ENCODE data around the gene DLGAP1. TPM values are rescaled to one million over a fixed set of nuclear protein-coding genes. Genes with fewer than 3 reads are reported as not detected.

Gene DLGAP1
- total RNA-seq, 1 donor from 2014 or later = 0.28 TPM

DNA sequence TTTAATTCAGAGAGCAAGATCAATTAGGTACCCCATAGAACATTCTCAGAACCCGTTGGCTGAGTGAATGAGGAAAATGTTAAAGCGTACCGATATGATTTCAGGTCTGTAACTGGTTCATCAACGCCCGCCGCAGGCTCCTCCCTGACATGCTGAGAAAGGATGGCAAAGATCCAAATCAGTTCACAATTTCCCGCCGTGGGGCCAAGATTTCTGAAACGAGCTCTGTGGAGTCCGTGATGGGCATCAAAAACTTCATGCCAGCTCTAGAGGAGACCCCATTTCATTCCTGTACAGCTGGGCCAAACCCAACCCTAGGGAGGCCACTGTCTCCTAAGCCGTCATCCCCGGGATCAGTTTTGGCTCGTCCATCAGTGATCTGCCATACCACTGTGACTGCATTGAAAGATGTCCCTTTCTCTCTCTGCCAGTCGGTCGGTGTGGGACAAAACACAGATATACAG is 997.8 kb downstream of the DLGAP1 start:
- no peak for ATAC-seq

DNA sequence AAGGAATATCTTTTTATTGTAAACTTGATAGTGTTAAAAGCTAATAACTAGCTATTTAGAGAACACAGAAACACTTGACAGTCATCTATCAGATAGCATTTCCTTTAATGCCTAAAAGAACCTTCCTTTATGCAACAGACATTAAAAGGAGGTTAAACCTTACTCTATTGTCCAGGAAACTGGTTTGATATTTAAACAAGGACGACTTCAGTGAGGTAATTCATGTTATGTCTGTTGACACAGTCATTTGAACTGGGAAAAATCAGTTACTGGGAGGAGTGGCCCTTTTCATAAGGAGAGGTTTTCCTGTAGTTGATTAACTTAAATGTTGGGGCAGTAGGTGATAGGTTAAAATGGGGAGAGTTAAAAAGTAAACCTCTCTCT is 998.4 kb downstream of the DLGAP1 start:
- ATAC-seq = peak; percentile 35

DNA sequence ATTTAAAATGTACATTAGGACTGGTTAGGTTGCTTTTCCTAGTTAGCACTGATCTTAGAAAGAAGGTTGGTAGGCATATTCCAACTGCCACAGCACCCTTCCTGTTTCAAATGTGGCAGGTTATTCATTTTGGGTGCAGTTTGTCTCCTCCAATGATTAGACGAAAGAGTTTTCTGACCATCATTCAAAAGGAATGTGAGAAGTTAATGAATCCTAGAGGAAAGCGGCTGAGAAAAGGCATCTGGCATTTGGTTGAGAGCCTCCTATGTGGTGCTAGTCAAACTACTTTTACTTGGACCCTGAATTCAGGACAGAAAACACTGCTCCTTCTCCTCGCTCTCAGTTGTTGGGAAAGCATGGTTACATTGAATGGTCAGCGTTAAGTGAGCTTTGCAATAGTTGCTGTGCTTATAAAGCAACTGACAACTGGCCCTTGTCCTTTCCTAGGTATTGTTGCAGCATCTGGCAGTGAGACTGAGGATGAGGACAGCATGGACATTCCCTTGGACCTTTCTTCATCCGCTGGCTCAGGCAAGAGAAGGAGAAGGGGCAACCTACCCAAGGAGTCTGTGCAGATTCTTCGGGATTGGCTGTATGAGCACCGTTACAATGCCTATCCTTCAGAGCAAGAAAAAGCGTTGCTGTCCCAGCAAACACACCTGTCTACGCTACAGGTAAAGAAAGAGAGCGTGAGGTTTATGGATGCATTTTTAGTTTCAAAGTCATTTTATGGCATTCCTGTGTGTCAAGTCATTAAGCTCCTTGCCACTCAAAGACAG is 999.0 kb downstream of the DLGAP1 start:
- no peak for ATAC-seq

DNA sequence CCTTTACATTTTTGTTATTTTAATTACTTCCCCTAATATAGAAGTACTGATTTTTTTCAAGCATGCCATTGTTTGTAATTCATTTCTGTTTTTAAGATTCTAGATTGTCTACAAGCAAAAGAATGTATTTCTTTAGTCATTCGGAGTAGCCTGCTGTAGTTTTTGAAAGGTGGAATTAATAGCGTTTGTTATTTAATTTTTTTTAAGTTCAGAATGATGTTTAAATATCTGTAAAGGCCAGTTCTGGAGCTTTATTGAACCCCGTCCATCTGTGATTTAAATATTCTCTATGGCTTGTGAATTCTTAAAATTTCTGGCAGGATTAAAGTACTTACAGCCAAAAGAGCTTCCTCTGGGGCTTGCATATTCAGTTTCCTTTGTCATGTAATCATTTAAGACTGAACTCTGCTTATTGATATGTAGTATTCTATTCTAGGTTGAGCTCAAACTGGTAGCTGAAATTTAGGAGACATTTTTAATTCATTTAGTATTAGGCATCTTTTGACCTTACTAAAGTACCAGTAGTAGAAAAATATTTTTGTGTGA is 999.9 kb downstream of the DLGAP1 start:
- no peak for ATAC-seq

DNA sequence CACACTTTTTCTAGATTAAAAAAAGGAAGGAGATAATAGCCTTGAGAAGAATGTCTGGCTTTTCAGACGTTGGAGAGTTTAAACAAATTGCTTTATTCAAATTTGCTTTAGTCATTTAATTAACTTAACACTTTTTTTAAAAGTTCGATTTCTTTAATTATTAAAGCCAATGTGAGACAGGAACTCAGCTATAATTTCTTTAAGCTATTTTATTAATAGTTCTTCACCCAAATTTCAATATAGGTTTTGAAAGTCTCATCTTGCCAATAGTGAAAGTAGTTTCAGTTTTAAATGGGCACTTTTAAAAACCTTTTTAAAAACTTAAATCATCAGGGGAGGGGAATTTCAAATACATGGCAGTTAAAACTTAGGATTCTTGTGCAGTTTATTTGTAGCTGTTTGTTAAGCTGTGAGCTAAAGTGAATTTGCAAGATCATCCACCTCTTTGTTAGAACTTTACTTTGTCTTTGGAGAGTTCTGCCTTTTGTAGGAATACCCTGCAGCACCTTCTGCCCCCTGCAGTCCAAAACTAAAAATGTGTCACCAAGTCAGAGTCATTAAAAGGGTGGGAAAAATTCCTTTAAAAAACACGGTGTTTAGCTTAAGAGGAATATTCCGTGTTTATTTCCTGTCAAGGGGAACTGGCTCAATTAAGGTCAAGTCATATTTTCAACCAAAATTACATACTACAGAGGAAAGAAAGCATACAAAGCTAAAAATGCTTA is 1000.6 kb downstream of the DLGAP1 start:
- ATAC-seq = no peak

DNA sequence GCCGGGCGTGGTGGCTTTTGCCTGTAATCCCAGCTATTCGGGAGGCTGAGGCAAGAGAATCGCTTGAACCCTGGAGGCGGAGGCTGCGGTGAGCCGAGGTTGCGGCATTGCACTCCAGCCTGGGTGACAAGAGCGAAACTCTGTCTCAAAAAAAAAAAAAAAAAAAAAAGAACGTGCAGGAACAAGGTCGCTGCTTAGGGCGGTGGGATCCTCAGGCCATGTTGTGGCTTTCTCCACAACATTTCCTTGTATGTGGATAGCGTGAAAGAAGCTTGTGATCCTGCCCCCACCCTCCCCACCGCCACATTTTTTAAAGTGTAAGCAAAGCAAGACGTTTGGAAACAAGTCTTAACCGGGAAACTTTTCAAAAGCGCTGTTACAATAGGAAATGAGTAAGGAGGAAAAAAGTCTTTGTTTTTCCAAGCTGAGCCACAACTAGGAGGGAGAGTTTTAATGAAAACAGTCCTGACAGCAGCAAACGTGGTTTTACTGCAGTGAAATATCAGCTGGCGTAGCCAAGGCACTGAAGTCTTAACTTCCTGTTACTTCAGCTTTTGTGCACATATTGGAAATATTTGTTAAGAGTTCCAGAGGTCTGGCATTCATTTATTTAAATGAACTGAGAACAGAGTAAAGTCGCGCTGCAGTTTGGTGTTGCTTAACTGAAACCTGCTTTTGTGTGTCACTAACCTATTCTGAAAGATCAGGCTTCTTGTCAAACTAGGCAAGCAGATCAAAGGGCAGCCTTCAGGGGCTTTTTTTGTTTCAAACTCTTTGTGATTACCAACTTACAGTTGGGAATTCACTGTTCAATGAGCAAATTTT is 1001.4 kb downstream of the DLGAP1 start:
- peak; percentile 20 for ATAC-seq

DNA sequence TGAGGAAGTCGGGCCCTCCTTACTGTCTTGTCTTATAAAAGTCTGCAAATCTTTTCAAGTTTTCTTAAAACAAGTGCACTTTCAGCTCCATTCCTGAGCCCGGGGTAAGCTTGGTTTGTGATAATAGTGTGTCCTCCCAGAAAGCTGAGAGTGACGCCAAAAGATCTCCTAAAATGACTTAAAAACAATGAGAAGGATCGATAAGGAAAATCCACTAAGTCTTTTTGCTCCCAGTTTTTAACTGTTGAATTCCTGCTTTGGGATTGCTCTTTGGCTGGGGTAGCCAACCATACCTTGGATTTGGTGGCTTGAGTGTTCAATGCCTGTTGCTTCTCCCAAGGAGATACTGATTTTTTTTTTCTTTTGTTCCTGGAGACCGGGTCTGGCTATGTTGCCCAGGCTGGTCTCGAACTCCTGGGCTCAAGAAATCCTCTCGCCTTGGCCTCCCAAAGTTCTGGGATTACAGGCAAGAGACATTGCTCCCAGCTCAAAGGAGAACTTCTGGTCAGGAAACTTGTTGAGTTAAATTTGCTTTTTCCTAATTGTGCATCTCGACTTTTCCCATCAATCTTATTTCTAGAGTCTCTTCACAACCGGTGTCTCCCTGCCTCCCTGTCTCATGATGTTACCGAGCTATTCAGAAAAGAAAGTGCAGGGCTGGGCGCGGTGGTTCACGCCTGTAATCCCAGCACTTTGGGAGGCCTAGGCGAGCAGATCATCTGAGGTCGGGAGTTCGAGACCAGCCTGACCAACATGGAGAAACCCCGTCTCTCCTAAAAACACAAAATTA is 1002.2 kb downstream of the DLGAP1 start:
- no peak for ATAC-seq

DNA sequence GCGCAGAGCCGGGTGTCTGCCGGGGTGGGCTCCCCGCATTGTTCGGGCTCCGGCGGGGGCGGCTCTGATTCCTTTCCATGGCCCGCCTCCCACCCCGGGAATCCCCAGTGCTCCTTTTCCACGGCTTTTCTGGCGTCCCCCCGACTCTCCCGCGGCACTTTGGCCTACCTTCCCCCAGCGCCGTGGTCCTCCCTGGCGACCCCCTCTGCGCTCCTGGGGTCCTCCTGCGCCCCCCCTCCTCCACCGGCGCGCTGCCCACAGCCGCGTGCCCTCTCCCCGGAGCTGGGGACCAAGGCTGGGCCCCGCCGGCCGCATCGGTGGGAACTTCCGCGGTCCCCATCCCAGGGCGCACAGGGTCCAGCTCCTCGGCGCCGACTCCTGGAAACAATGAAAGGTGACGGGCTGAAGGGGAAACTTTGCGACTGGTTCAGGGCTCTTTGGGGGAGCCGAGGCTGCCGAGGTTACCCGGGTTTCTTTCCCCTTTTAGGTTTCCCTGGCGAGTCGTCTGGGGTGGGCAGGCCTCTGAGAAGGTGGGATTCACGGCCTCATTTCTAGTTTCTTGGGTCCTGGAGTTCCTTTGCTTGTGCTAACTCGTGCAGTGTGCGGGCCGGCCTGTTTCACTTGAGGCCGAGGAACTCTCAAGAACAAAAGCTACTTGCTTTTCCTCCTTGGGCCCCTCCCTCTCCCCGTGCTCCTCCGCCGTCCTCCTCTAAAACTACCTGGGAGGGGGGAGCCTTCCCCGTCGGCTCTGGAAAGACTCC is 1002.9 kb downstream of the DLGAP1 start:
- no peak for ATAC-seq

DNA sequence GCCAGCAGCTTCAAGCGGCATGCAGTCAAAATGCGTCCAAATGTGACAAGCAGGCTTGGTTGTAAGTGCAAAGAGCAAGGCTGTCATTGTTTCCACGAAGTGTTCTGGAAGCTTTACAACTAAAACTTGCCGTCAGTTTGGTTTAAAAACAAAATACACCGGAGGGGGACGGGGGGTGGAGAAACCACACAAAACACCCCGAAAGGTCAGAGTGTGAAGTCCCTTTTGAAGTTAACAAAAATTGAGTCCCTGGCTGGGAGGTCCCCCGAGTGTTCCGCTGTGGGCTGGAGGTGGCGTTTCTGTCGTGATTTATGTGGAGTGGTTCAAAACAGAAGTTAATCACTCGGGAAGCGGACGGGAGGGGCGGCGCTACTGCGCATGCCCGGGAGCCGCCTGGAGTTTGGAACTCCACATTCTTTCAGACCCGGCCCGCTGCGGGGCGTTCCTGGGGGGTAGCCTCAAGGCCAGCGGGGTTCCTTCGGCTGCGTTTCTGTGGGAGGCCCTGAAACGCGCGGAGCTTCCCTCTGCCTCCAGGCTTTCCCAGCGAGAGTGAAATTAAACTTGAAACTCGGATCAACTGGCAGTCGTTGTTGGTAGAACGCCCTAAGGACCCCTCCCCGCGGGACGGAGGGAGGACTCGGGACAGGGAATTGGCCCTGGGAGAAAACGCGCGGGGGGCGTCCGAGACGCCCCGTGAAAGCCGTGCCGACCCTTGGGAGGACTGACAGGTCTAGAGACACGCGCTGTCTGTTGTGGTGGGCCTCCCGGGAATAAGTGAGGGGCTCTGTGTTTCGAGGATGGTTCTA is 1003.7 kb downstream of the DLGAP1 start:
- peak; percentile 36 for ATAC-seq

DNA sequence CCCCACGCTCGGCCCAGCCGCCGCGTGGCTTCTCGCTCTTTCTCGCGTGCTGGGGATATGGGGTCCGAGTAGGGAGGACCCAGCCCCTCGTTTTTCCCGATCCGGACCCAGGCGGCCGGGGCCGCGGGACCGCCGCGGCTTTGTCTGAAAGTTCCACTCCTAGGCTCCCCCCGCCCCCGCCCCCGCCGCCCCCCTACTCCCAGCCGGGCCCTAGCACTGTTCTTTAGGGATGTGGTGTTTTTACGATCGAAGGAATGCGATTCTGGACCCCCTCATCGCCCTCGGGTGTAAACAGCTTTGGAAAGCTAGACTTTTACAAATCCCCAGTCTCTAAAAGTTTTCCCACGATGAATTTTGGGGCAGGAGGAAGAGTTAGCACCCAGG is 1004.3 kb downstream of the DLGAP1 start:
- ATAC-seq = no peak

DNA sequence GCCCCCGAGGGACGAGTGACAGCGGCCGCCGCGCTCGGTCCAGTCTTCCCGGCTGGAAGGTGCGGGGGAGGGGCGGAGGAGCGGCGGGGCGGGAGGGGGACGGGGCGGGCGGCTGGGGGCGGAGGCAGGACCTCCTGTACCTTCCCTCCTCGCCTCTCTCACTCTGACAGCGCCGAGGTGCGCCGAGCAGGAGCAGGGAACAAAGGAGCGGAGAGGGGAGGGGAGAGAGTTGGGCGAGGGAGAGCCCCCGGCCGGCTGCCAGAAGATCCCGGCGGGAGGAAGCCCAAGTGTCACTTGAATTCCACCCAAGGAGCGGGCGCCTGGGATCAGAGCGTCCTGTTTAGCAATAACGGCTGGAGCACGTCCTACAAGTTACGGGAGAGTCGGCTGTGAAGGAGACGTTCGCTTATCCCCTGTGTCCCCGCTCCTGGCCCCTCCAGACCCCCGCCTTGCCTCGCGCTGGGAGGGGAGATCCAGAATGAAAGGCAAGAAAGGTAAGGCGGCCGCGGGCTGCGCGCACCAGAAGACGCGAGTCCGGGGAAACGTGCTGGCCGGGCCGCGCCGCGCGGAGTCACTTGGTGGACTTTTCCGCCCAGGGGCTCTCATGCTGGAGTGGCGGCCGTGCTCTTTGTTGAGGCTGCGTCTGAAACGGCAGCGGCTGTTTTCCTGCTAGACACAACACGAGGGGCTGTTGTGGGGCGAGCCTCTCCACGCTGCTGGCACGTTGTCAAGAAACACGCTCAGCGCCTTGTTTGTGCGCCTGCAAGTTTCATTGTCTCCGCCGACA is 1004.9 kb downstream of the DLGAP1 start, which contains the start of gene TGIF1:
Gene TGIF1 (plus strand): TSS at position 161 of the 787 bp plus-strand sequence. CDS start 318 bp downstream, at position 479.
- peak; percentile 56 for ATAC-seq

DNA sequence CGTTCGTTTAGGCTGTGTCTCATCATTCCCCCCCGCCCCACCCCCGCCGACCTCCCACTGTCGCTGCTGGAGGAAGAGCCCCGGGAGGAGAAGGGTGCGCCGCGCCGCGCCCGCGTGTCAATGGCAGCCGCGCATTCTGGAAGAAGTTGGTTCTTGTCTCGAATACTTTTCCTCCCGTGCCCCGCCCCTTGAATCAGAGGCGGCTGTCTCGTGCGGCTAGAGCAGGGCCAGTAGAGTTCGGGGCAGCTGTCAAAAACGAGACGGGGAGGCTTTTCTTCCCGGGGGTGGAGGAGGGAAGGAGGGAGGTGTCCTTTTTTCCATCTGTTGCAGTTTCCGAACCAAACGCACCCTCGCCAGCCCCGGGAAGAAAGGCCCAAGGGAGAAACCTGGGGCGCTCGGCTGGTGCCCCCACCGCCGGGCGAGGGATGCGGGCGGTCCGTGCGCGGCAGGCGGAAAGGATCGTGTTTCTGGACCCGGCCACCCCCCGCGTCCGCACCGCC is 1005.5 kb downstream of the DLGAP1 start:
- ATAC-seq = peak; percentile 50

DNA sequence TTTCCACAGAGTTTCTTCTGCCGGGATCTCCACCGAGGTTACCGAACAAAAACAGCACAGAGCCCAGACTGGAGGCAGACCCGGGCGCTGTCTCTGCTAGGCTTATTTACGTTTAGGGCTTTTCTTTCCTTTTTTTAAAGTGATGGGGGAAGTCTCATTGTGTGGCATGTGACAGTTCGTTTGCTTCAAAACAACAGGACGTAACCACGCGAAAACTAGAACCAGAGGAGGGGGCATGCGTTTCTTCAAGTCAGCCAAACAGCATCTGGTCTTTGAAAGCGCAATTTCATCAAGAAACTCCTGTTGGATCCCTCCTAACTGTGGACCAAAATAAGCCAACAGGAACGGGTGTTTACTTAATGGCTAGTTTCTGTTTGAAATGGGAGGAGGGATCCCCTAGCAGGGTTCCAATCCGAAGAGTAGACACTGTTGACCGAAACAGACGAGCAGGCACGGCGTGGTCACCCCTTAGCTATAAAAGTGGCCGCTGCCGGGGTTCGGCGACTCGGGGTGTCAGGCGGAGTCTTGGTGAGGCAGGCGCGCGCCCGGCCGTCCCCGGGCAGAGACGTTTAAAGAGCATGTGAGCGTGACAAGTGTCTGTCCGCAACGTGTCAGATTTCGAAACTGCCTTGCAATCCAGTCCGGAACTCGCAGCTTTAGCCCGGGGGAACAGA is 1006.1 kb downstream of the DLGAP1 start:
- peak; percentile 53 for ATAC-seq

DNA sequence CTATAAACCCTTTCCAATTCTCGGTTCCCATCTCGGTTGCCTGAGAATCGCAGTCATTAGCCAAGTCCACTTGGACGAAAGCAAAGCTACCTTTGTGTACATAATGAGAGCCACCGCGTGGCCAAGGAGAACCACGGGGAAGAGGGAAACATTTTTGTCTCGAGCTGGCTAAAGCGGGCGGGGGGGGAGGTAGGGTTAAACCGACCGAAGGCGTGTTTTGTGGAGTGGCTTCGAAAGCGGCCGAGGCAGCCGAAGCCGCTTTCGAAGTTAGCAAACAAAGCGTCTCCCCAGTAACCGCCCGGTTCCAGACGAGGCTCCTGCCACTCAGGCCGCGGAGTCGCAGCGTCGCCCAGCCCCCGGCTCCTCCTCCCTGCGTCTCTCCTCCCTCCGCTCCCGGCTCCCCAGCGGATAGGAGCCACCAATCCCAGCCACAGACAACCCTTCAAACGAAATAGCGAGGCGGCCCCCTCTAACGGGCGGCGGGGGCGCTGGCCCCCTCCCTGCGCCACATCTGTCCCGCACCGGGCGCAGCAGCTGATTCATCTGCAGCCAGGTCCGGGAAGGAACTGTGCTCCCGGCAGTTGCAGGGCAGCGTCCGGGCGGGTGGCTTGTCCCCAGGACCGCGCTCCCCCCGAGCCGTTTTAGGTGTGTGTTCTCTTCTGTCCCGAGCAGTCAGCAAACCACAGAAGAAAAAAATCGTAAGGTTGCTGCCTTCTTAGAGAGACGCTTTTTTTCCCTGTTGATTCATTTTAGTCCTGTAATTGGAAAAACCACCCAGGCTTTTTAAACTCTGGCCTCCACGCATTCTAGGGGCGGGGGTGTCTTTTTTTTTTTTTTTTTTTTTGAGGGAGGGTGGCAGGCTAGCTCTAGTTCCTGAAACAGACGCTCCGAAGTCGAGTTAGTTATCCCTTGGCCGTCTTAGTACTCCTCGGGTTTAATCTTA is 1006.9 kb downstream of the DLGAP1 start:
- peak; percentile 81 for ATAC-seq

DNA sequence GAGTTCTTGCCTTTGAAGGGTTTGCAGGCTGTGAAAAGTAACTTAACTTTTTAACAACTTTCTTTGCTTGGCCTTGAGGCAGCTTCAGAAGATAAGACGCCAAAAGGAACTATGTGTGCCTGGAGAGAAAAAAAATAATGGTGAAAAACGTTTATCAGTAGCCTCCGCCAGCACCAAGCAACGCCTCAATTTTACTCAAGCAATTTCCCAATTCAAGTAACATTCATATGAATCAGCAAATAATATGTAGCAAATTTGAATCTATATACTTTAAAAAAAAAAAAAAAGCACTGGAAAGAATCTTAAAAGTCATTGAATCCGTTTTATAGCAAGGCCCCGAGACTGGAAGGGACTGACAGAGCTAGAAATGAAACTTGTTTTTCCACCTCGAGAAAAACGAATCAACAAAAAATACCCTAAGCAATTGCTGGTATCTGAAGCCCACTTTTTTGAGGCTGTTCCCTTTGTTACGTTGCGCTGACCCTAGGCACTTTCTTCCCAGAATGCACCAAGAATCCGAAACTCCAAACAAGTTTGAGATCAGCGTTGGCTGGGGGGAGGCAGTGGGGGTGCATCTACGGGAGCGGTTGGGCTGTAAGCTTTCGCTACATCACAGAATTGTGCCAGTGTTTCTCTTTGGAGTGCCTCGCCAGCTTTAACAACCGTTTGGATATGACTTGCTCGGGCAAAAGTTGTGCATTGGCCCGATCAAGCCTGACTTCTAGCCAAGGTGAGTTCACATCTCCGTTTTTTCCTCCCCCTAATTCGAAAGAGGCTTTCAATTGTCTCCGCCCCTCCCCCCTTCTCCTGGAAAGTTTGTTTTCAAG is 1007.8 kb downstream of the DLGAP1 start:
- ATAC-seq = no peak
